ENCODE data around the gene WDR87.

- TF ChIP-seq MYNN (tag by site-specific recombination; IDR thresholded peaks at IDR 0.05; ENCODE audit: borderline replicate concordance) (no peak), ZNF350 (tag by site-specific recombination; IDR thresholded peaks at IDR 0.05) (no peak)
- TF ChIP-seq, protein P1, sequence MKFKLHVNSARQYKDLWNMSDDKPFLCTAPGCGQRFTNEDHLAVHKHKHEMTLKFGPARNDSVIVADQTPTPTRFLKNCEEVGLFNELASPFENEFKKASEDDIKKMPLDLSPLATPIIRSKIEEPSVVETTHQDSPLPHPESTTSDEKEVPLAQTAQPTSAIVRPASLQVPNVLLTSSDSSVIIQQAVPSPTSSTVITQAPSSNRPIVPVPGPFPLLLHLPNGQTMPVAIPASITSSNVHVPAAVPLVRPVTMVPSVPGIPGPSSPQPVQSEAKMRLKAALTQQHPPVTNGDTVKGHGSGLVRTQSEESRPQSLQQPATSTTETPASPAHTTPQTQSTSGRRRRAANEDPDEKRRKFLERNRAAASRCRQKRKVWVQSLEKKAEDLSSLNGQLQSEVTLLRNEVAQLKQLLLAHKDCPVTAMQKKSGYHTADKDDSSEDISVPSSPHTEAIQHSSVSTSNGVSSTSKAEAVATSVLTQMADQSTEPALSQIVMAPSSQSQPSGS (tag by site-specific recombination; IDR thresholded peaks at IDR 0.05; ENCODE audit: low read depth), result no peak
- TF ChIP-seq, protein P2, sequence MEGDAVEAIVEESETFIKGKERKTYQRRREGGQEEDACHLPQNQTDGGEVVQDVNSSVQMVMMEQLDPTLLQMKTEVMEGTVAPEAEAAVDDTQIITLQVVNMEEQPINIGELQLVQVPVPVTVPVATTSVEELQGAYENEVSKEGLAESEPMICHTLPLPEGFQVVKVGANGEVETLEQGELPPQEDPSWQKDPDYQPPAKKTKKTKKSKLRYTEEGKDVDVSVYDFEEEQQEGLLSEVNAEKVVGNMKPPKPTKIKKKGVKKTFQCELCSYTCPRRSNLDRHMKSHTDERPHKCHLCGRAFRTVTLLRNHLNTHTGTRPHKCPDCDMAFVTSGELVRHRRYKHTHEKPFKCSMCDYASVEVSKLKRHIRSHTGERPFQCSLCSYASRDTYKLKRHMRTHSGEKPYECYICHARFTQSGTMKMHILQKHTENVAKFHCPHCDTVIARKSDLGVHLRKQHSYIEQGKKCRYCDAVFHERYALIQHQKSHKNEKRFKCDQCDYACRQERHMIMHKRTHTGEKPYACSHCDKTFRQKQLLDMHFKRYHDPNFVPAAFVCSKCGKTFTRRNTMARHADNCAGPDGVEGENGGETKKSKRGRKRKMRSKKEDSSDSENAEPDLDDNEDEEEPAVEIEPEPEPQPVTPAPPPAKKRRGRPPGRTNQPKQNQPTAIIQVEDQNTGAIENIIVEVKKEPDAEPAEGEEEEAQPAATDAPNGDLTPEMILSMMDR (tag by site-specific recombination; IDR thresholded peaks at IDR 0.05), result no peak
Observed at GRCh38 chr19:37928527-37929286, 22.3 kb upstream of the WDR87 start.
